ENCODE results near the gene EFCAB9. TPM values are rescaled to one million over a fixed set of nuclear protein-coding genes. Genes with fewer than 3 reads are reported as not detected.

EFCAB9 gene
- polyA plus RNA-seq, 1 donor from 2014 or later, result not detected

DNA sequence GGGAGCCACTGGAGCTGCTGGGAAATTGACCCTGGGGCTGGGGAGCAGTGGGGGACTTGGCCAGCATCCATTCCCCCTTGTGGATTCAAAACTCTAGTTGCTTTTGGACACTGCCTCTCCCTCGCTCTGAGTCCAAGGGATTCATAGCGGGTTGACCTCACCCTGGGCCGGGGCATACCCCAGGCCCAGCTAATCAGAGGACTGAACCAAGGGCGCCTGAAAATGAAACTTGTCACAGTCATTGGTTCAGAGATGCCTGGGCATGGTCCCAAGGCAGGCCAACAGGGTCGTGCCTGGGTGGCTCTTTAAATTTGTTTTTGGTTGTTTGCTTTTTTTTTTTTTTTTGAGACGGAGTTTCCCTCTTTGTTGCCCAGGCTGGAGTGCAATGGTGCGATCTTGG lies 28.5 kb upstream of the EFCAB9 start:
- TF ChIP-seq, protein P1, sequence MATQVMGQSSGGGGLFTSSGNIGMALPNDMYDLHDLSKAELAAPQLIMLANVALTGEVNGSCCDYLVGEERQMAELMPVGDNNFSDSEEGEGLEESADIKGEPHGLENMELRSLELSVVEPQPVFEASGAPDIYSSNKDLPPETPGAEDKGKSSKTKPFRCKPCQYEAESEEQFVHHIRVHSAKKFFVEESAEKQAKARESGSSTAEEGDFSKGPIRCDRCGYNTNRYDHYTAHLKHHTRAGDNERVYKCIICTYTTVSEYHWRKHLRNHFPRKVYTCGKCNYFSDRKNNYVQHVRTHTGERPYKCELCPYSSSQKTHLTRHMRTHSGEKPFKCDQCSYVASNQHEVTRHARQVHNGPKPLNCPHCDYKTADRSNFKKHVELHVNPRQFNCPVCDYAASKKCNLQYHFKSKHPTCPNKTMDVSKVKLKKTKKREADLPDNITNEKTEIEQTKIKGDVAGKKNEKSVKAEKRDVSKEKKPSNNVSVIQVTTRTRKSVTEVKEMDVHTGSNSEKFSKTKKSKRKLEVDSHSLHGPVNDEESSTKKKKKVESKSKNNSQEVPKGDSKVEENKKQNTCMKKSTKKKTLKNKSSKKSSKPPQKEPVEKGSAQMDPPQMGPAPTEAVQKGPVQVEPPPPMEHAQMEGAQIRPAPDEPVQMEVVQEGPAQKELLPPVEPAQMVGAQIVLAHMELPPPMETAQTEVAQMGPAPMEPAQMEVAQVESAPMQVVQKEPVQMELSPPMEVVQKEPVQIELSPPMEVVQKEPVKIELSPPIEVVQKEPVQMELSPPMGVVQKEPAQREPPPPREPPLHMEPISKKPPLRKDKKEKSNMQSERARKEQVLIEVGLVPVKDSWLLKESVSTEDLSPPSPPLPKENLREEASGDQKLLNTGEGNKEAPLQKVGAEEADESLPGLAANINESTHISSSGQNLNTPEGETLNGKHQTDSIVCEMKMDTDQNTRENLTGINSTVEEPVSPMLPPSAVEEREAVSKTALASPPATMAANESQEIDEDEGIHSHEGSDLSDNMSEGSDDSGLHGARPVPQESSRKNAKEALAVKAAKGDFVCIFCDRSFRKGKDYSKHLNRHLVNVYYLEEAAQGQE (IDR thresholded peaks at IDR 0.05; ENCODE audit: borderline replicate concordance), result no peak
- Histone ChIP-seq H3K79me2 (replicated peaks; ENCODE audit: insufficient read depth, low read length) (no peaks in the 10 kb centered on the region), H3K27me3 (ENCODE audit: insufficient read depth, low read depth, low read length) (no peaks in the 10 kb centered on the region), H3K4me2 (ENCODE audit: low read length) (no peak overlapping the region), H3K9me2 (ENCODE audit: insufficient read depth, low read length) (no peaks in the 10 kb centered on the region), H3K9ac (ENCODE audit: low read length) (no peak overlapping the region), H2AFZ (ENCODE audit: low read depth, low read length) (no peak overlapping the region), H4K20me1 (ENCODE audit: insufficient read depth) (no peaks in the 10 kb centered on the region), H3K9me3 (ENCODE audit: low read length) (no peaks in the 10 kb centered on the region), H3K36me3 (ENCODE audit: insufficient read depth, low read length) (no peaks in the 10 kb centered on the region), H3K4me3 (ENCODE audit: low read length) (no peak overlapping the region), H3K27ac (ENCODE audit: low read length) (no peak overlapping the region), H3F3A (ENCODE audit: insufficient read depth, low read length, poor library complexity, severe bottlenecking) (no peaks in the 10 kb centered on the region)

DNA sequence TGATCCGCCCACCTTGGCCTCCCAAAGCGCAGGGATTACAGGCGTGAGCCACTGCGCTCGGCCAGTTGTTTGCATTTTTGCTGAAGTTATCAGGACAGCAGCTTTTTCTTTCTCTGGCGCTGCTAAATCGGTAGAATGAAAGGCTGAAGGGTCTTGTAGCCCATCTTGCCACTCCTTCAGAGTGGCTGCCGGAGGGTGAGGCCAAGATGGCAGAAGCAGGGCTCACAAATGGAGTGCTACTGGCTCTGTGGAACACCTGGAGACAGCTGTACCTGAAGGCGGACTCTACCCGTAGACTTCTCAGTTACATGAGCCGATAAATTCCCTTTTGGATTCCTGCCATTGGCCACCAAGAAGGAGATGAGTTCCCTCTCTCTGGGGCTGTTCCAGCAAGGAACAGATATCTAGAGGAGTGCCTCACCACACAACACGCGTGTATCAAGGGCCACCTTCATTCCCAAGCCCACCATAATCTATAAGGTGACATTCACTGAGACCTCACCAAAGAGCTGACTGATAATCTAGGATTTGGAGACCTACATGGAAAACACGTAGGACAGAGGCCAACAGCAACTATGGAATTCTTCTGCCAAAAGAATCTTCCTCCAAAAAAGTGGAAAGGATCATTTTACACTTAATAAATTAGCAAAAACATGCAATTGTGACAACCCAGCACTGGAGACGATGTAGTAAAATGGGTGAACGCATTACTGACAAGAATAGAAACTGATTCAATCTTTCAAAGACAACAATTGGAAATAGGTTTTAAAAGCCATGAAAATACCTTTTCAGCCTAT lies 27.7 kb upstream of the EFCAB9 start:
- no peaks in the 10 kb centered on the region for H3K27me3 ChIP-seq (ENCODE audit: insufficient read depth, low read depth, low read length)
- no peak overlapping the region for H3K4me2 ChIP-seq (ENCODE audit: low read length)
- no peak overlapping the region for H2AFZ ChIP-seq (ENCODE audit: low read depth, low read length)
- H3K9ac ChIP-seq (ENCODE audit: low read length), result no peak overlapping the region
- no peaks in the 10 kb centered on the region for H3K9me2 ChIP-seq (ENCODE audit: insufficient read depth, low read length)
- no peaks in the 10 kb centered on the region for H3K36me3 ChIP-seq (ENCODE audit: insufficient read depth, low read length)
- H4K20me1 ChIP-seq (ENCODE audit: insufficient read depth), result no peaks in the 10 kb centered on the region
- TF ChIP-seq SMC3 (conservative IDR thresholded peaks at IDR 0.05; ENCODE audit: poor library complexity), result no peak
- TF ChIP-seq, protein P1 (IDR thresholded peaks at IDR 0.05; ENCODE audit: borderline replicate concordance), result no peak
- no peak for TF ChIP-seq POLR2AphosphoS5 (IDR thresholded peaks at IDR 0.05)
- TF ChIP-seq TAF1 (IDR thresholded peaks at IDR 0.05; ENCODE audit: low read depth), result no peak
- TF ChIP-seq MXI1 (conservative IDR thresholded peaks at IDR 0.05; ENCODE audit: poor library complexity, severe bottlenecking), result no peak
- no peak for TF ChIP-seq EZH2 (IDR thresholded peaks at IDR 0.05; ENCODE audit: borderline replicate concordance, insufficient read depth, low read length, poor library complexity, severe bottlenecking)
- no peak for TF ChIP-seq RAD21 (conservative IDR thresholded peaks at IDR 0.05)
- TF ChIP-seq EP300 (conservative IDR thresholded peaks at IDR 0.05; ENCODE audit: poor library complexity, severe bottlenecking), result no peak
- TF ChIP-seq, protein P2, sequence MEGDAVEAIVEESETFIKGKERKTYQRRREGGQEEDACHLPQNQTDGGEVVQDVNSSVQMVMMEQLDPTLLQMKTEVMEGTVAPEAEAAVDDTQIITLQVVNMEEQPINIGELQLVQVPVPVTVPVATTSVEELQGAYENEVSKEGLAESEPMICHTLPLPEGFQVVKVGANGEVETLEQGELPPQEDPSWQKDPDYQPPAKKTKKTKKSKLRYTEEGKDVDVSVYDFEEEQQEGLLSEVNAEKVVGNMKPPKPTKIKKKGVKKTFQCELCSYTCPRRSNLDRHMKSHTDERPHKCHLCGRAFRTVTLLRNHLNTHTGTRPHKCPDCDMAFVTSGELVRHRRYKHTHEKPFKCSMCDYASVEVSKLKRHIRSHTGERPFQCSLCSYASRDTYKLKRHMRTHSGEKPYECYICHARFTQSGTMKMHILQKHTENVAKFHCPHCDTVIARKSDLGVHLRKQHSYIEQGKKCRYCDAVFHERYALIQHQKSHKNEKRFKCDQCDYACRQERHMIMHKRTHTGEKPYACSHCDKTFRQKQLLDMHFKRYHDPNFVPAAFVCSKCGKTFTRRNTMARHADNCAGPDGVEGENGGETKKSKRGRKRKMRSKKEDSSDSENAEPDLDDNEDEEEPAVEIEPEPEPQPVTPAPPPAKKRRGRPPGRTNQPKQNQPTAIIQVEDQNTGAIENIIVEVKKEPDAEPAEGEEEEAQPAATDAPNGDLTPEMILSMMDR (IDR thresholded peaks at IDR 0.05; ENCODE audit: poor library complexity, severe bottlenecking), result no peak
- no peak overlapping the region for H3K27ac ChIP-seq (ENCODE audit: low read length)
- no peaks in the 10 kb centered on the region for H3K9me3 ChIP-seq (ENCODE audit: low read length)
- H3K79me2 ChIP-seq (replicated peaks; ENCODE audit: insufficient read depth, low read length), result no peaks in the 10 kb centered on the region
- H3K4me3 ChIP-seq (ENCODE audit: low read length), result no peak overlapping the region
- H3F3A ChIP-seq (ENCODE audit: insufficient read depth, low read length, poor library complexity, severe bottlenecking), result no peaks in the 10 kb centered on the region

Measured in neural cell (in vitro differentiated cells).